H1 (cell line): Measurements from ENCODE around the gene ADD2.

Experiments used
- EP300 ChIP-seq, 2 experiments: IDR thresholded peaks; 1 replicate in 1 of 2; 2 replicates in 1 of 2; pipeline ENCODE4 v1.6.1; 2011 to 2012; ENCODE audit warnings: low read depth in 2 of 2, low read length in 2 of 2, mild to moderate bottlenecking in 2 of 2, borderline replicate concordance in 1 of 2, inconsistent platforms in 1 of 2, moderate library complexity in 1 of 2
- EZH2 ChIP-seq: fragments of 200-600 bp; sonication (generic); IDR thresholded peaks from 2 replicates; pipeline ENCODE4 v1.7.1; 2012; ENCODE audit warnings: low read depth, mild to moderate bottlenecking, moderate library complexity, low read length, inconsistent platforms; ENCODE audit not compliant: severe bottlenecking
- POLR2AphosphoS5 ChIP-seq: IDR thresholded peaks from 2 replicates; pipeline ENCODE4 v1.6.1; 2011; ENCODE audit warnings: low read depth, low read length
- SRF ChIP-seq: IDR thresholded peaks from 2 replicates; pipeline ENCODE4 v1.6.1; 2011; ENCODE audit warnings: mild to moderate bottlenecking, low read depth, low read length, moderate library complexity
- SUZ12 ChIP-seq: fragments of 200-600 bp; sonication (generic); IDR thresholded peaks from 2 replicates; pipeline ENCODE4 v1.6.1; 2012; ENCODE audit warnings: mild to moderate bottlenecking, inconsistent platforms, low read length, moderate library complexity, mixed read lengths
- YY1 ChIP-seq: IDR thresholded peaks from 2 replicates; pipeline ENCODE4 v1.6.1; 2011; ENCODE audit warnings: low read depth, mild to moderate bottlenecking, low read length
- ZNF274 ChIP-seq: IDR thresholded peaks from 2 replicates; pipeline ENCODE4 v1.7.0; 2012; ENCODE audit warnings: low read length, borderline replicate concordance; ENCODE audit errors: extremely low read depth
- TF ChIP-seq, protein P1 (sequence below): IDR thresholded peaks from 2 replicates; pipeline ENCODE4 v1.6.1; 2012; ENCODE audit warnings: inconsistent platforms
- TF ChIP-seq, protein P2 (sequence below), 3 experiments: IDR thresholded peaks; 1 replicate in 2 of 3; 2 replicates in 1 of 3; pipeline versions ENCODE4 v1.5.1 to v1.6.1; 2011; ENCODE audit warnings: low read length in 3 of 3, mild to moderate bottlenecking in 3 of 3, inconsistent platforms in 2 of 3, low read depth in 1 of 3, moderate library complexity in 1 of 3; ENCODE audit not compliant: insufficient read depth in 1 of 3; ENCODE audit errors: control extremely low read depth in 1 of 3

DNA sequence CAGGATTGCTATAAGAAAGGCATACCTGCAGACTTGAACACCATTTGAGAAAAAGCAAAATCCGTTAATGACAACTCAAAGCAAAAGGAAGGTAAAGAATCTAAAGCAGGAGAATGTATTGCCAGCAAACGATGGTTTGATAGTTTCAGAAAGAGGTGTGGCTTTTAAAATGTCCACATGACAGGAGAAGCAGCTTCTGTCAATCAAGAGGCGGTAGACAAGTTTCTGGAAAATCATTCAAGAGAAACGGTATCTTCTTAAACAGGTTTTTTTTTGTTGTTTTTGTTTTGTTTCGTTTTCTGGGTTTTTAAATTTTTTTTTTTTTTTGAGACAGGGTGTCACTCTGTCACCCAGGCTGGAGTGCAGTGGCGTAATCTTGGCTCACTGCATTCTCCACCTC is 38.6 kb upstream of the ADD2 start:
- TF ChIP-seq EP300 (IDR thresholded peaks at IDR 0.05; ENCODE audit: borderline replicate concordance in 1 of 2, low read depth in 2 of 2, low read length in 2 of 2) (no peak), YY1 (no peak), EZH2 (no peak), SUZ12 (no peak), POLR2AphosphoS5 (no peak), ZNF274 (no peak), SRF (no peak)
- TF ChIP-seq, protein P1, sequence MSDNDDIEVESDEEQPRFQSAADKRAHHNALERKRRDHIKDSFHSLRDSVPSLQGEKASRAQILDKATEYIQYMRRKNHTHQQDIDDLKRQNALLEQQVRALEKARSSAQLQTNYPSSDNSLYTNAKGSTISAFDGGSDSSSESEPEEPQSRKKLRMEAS = no peak
- TF ChIP-seq, protein P2, sequence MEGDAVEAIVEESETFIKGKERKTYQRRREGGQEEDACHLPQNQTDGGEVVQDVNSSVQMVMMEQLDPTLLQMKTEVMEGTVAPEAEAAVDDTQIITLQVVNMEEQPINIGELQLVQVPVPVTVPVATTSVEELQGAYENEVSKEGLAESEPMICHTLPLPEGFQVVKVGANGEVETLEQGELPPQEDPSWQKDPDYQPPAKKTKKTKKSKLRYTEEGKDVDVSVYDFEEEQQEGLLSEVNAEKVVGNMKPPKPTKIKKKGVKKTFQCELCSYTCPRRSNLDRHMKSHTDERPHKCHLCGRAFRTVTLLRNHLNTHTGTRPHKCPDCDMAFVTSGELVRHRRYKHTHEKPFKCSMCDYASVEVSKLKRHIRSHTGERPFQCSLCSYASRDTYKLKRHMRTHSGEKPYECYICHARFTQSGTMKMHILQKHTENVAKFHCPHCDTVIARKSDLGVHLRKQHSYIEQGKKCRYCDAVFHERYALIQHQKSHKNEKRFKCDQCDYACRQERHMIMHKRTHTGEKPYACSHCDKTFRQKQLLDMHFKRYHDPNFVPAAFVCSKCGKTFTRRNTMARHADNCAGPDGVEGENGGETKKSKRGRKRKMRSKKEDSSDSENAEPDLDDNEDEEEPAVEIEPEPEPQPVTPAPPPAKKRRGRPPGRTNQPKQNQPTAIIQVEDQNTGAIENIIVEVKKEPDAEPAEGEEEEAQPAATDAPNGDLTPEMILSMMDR (IDR thresholded peaks at IDR 0.05; ENCODE audit: control extremely low read depth in 1 of 3, insufficient read depth in 1 of 3, low read depth in 1 of 3, low read length in 3 of 3) = no peak
